HepG2 (cell line): ENCODE data around the gene IFT172. TPM values are rescaled to one million over a fixed set of nuclear protein-coding genes. Genes with fewer than 3 reads are reported as not detected.

ENCODE experiments used
- ATAC-seq: fragments of 200-7000 bp; cut with Tn5 transposase; 3 replicates; pipeline ENCODE4 v1.9.1; 2020; ENCODE audit warnings: mild to moderate bottlenecking, moderate library complexity
- BruUV-seq: library from RNA; stranded (reverse); fragments of 400-500 nt; replicated peaks from 2 replicates; lab custom pipeline; 2021; lab: Mats Ljungman, UMichigan
- CTCF ChIA-PET: fragments of 300-600 bp; formaldehyde crosslinking; extraction: SDS; loops from one replicate; lab custom pipeline; 2021; ENCODE audit warnings: low total read pairs, inconsistent platforms, low intra/inter-chr PET ratio; lab: Yijun Ruan, JAX
- POLR2A ChIA-PET: fragments of 350-600 bp; sonication (Branson Sonifier 250); formaldehyde crosslinking; loops from one replicate; lab custom pipeline; 2020; ENCODE audit warnings: antibody characterized with exemption, inconsistent platforms; lab: Yijun Ruan, JAX
- DNase-seq: peaks from one replicate; pipeline ENCODE4 v3.0.0-alpha.2; 2015; ENCODE audit warnings: low spot score
- FAIRE-seq: peaks from 3 replicates; lab custom pipeline; 2011; peaks lifted over from hg19 to GRCh38; lab: Jason Lieb, UNC
- H2AFZ ChIP-seq: one replicate; pipeline ENCODE4 v1.6.1; 2011; ENCODE audit warnings: low read length, inconsistent platforms
- H3K27ac ChIP-seq: fragments of 300-600 bp; 3 replicates; pipeline ENCODE4 v1.8.0; 2011; ENCODE audit warnings: mixed run types, mild to moderate bottlenecking, mixed read lengths, low read length, inconsistent platforms; ENCODE audit not compliant: insufficient read depth; ENCODE audit errors: extremely low read length
- H3K27me3 ChIP-seq, 2 experiments: fragments of 200-600 bp in 1 of 2; 2 replicates in 1 of 2; 3 replicates in 1 of 2; pipeline versions ENCODE4 v1.6.0 to v1.8.0; 2011; ENCODE audit warnings: low read length in 2 of 2, mild to moderate bottlenecking in 2 of 2, moderate library complexity in 2 of 2, inconsistent platforms in 1 of 2; ENCODE audit not compliant: insufficient read depth in 2 of 2, control insufficient read depth in 1 of 2
- H3K36me3 ChIP-seq, 2 experiments: fragments of 200-600 bp in 1 of 2; replicated peaks in 1 of 2; 2 replicates in 1 of 2; 3 replicates in 1 of 2; pipeline versions ENCODE4 v1.5.1 to v1.8.0; 2011; ENCODE audit warnings: low read length in 2 of 2, inconsistent platforms in 1 of 2; ENCODE audit not compliant: insufficient read depth in 2 of 2, control insufficient read depth in 1 of 2
- H3K4me1 ChIP-seq: 2 replicates; pipeline ENCODE4 v1.5.1; 2012; ENCODE audit warnings: low read length, inconsistent platforms; ENCODE audit not compliant: insufficient read depth
- H3K4me2 ChIP-seq: 2 replicates; pipeline ENCODE4 v1.6.0; 2011; ENCODE audit warnings: low read depth, low read length, inconsistent platforms
- H3K4me3 ChIP-seq, 3 experiments: fragments of 200-600 bp in 1 of 3; sonication (generic), shearing (Covaris generic) in 1 of 3; replicated peaks in 1 of 3; 2 replicates each; pipeline ENCODE4 v1.5.1; 2011 to 2016; ENCODE audit warnings: low read length in 3 of 3, inconsistent platforms in 2 of 3, low read depth in 2 of 3, mild to moderate bottlenecking in 2 of 3, control low read depth in 1 of 3, mixed read lengths in 1 of 3; ENCODE audit not compliant: insufficient read depth in 1 of 3
- H3K79me2 ChIP-seq: one replicate; pipeline ENCODE4 v1.6.1; 2011; ENCODE audit warnings: low read length, inconsistent platforms; ENCODE audit not compliant: insufficient read depth
- H3K9ac ChIP-seq: 2 replicates; pipeline ENCODE4 v1.6.0; 2011; ENCODE audit warnings: mild to moderate bottlenecking, low read depth, low read length, inconsistent platforms; ENCODE audit not compliant: insufficient read depth
- H3K9me3 ChIP-seq: 2 replicates; pipeline ENCODE4 v1.5.1; 2012; ENCODE audit warnings: mild to moderate bottlenecking, low read length
- H4K20me1 ChIP-seq: 2 replicates; pipeline ENCODE4 v1.6.0; 2011; ENCODE audit warnings: inconsistent platforms, mild to moderate bottlenecking, low read length, moderate library complexity; ENCODE audit not compliant: insufficient read depth
- AGO1 ChIP-seq: fragments of 200-400 bp; formaldehyde crosslinking; IDR thresholded peaks from 2 replicates; pipeline ENCODE4 v1.6.1; 2017; ENCODE audit warnings: mild to moderate bottlenecking, low read depth, low read length, moderate library complexity; ENCODE audit not compliant: poor library complexity, severe bottlenecking
- POLR2G ChIP-seq: fragments of 200-400 bp; formaldehyde crosslinking; IDR thresholded peaks from 2 replicates; pipeline ENCODE4 v1.6.1; 2018; ENCODE audit warnings: mild to moderate bottlenecking, low read depth, low read length, moderate library complexity
- ZBTB38 ChIP-seq: sonication (generic); formaldehyde crosslinking; IDR thresholded peaks from 2 replicates; pipeline ENCODE4 v1.5.1; 2020; ENCODE audit warnings: mild to moderate bottlenecking, missing genetic modification reagents
- ZNF180 ChIP-seq: sonication (generic); formaldehyde crosslinking; IDR thresholded peaks from 2 replicates; pipeline ENCODE4 v1.4.0; 2020; ENCODE audit warnings: low read depth, missing genetic modification reagents, borderline replicate concordance
- ZNF317 ChIP-seq: sonication (generic); formaldehyde crosslinking; IDR thresholded peaks from 2 replicates; pipeline ENCODE4 v1.5.0; 2020; ENCODE audit warnings: mild to moderate bottlenecking, missing genetic modification reagents
- ZNF7 ChIP-seq: IDR thresholded peaks from 2 replicates; pipeline ENCODE4 v1.6.1; 2016; ENCODE audit warnings: missing biosample characterization, missing genetic modification reagents
- ZNF776 ChIP-seq: sonication (generic); formaldehyde crosslinking; IDR thresholded peaks from 2 replicates; pipeline ENCODE4 v1.4.0; 2020; ENCODE audit warnings: mild to moderate bottlenecking, missing genetic modification reagents
- WGBS: methylation state at CpG from one replicate; pipeline ENCODE4 v1.1.6; 2017; ENCODE audit warnings: low lambda C conversion rate; 5-methylcytosine and 5-hydroxymethylcytosine counted together
- in situ Hi-C: cut with HindIII; loops from 2 replicates; pipeline ENCODE4 v1.10.0; 2017; ENCODE audit warnings: low pct_unique_long_range_greater_than_20kb; ENCODE audit not compliant: extremely low pct_ligation_motif_present
- intact Hi-C: fragments of 100-400 bp; cut with micrococcal nuclease; formaldehyde crosslinking; loops from one replicate; pipeline ENCODE4 v1.10.0; 2022; ENCODE audit not compliant: unreplicated experiment
- polyA plus RNA-seq, 8 experiments: library from polyadenylated mRNA; depleted of rRNA in 3 of 8; stranded (reverse) in 7 of 8; unstranded in 1 of 8; fragments of >200 nt; fragmentation: Illumina TruSeq in 4 of 8; extraction: Trizol in 4 of 8; gene quantifications; 2 replicates each; pipeline versions ENCODE4 v1.2.1 to v1.2.3, GENCODE V29; 2011 to 2016; ENCODE audit warnings: low read depth in 4 of 8, missing spikeins in 1 of 8, mixed read lengths in 1 of 8; ENCODE audit not compliant: insufficient read depth in 1 of 8
- total RNA-seq, 5 experiments: library from RNA; depleted of rRNA; stranded (reverse); fragments of >200 nt; fragmentation: Illumina TruSeq; extraction: Trizol; gene quantifications; 2 replicates each; pipeline ENCODE4 v1.2.3, GENCODE V29; 2016; ENCODE audit warnings: low read depth in 1 of 5
- TF ChIP-seq, protein P1 (sequence below): sonication (generic); formaldehyde crosslinking; IDR thresholded peaks from 2 replicates; pipeline ENCODE4 v1.4.0; 2020; ENCODE audit warnings: missing genetic modification reagents
- TF ChIP-seq, protein P2 (sequence below): sonication (generic); formaldehyde crosslinking; IDR thresholded peaks from 2 replicates; pipeline ENCODE4 v1.5.1; 2020; ENCODE audit warnings: mild to moderate bottlenecking, missing genetic modification reagents, moderate library complexity
- TF ChIP-seq, protein P3 (sequence below): sonication (generic); formaldehyde crosslinking; IDR thresholded peaks from 2 replicates; pipeline ENCODE4 v1.4.0; 2020; ENCODE audit warnings: missing genetic modification reagents

Gene IFT172
- total and polyA plus RNA-seq, 2 of the 13 experiments (the other 11 are each of a cell fraction or from before 2014, with no cell fraction given) = 21.6 to 35.7 TPM

DNA sequence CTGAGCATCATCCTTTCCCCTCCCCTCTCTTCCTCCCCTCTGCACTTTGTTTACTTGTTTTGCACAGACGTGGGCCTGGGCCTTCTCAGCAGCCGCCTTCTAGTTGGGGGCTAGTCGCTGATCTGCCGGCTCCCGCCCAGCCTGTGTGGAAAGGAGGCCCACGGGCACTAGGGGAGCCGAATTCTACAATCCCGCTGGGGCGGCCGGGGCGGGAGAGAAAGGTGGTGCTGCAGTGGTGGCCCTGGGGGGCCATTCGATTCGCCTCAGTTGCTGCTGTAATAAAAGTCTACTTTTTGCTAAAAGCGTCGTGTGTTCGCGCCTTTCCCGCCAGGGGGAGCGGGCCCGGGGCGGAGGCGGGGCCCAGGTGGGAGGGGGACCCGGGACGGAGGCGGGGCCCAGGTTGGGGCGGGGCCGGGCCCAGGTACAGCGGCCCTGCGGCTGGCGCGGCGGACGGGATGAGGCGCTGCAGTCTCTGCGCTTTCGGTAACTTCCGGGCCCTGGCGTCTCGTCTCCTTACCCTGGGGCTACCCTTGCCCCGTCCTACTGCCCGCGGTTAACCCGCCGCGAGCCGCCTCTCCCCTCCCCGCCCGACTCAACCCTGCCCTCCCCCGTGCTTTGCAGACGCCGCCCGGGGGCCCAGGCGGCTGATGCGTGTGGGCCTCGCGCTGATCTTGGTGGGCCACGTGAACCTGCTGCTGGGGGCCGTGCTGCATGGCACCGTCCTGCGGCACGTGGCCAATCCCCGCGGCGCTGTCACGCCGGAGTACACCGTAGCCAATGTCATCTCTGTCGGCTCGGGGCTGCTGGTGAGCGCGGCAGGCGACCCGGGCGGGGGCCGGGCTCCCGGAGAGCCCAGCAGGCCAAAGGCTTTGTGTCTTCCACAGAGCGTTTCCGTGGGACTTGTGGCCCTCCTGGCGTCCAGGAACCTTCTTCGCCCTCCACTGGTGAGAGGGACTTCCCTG, 47.3 kb downstream of the IFT172 start, which contains the start of gene KRTCAP3:
Gene KRTCAP3 (plus strand): TSS at position 424 of the 962 bp plus-strand sequence. CDS start 32 bp downstream, at position 456.
- ChIA-PET POLR2A (interaction anchor here (0.8 to 1.2 kb wide), 2 partner anchors 12 kb away, joined by 3 to 11 read pairs; partner anchors contain the start of gene NRBP1), CTCF (no interaction called here)
- Histone ChIP-seq H3K36me3 (peaks cover 19 to 49% of the 10 kb centered on the region in 2 experiments), H3K4me1 (no peaks in the 10 kb centered on the region), H3K27me3 (no peaks in the 10 kb centered on the region), H3K4me3 (no peak within 1 kb of the TSS), H4K20me1 (no peaks in the 10 kb centered on the region), H3K79me2 (no peaks in the 10 kb centered on the region), H3K4me2 (no peak within 1 kb of the TSS), H3K9ac (no peak within 1 kb of the TSS), H3K9me3 (no peaks in the 10 kb centered on the region), H3K27ac (no peak within 1 kb of the TSS), H2AFZ (no peak within 1 kb of the TSS)
- ATAC-seq = peak; percentile 10
- 96% methylated on average over 77 of the region's 80 CpGs for WGBS
- intact Hi-C loops (no loop called here), in situ Hi-C loops (no loop called here)
- no peak for DNase-seq
- no TSS peak for BruUV-seq
- FAIRE-seq = no peak
- TF ChIP-seq ZNF317 (CRISPR knock-in tag) (no peak), ZNF180 (CRISPR knock-in tag) (no peak), ZNF7 (CRISPR knock-in tag) (no peak), AGO1 (peak; percentile 54), ZNF776 (CRISPR knock-in tag) (0 out of 2 replicates have a peak, but pooled peaks have one; percentile 34), POLR2G (peak; percentile 44), ZBTB38 (CRISPR knock-in tag) (0 out of 2 replicates have a peak, but pooled peaks have one; percentile 33)
- TF ChIP-seq, protein P1, sequence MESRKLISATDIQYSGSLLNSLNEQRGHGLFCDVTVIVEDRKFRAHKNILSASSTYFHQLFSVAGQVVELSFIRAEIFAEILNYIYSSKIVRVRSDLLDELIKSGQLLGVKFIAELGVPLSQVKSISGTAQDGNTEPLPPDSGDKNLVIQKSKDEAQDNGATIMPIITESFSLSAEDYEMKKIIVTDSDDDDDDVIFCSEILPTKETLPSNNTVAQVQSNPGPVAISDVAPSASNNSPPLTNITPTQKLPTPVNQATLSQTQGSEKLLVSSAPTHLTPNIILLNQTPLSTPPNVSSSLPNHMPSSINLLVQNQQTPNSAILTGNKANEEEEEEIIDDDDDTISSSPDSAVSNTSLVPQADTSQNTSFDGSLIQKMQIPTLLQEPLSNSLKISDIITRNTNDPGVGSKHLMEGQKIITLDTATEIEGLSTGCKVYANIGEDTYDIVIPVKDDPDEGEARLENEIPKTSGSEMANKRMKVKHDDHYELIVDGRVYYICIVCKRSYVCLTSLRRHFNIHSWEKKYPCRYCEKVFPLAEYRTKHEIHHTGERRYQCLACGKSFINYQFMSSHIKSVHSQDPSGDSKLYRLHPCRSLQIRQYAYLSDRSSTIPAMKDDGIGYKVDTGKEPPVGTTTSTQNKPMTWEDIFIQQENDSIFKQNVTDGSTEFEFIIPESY (CRISPR knock-in tag) = peak; percentile 4; the same call in 1 of the 2 replicates
- TF ChIP-seq, protein P2, sequence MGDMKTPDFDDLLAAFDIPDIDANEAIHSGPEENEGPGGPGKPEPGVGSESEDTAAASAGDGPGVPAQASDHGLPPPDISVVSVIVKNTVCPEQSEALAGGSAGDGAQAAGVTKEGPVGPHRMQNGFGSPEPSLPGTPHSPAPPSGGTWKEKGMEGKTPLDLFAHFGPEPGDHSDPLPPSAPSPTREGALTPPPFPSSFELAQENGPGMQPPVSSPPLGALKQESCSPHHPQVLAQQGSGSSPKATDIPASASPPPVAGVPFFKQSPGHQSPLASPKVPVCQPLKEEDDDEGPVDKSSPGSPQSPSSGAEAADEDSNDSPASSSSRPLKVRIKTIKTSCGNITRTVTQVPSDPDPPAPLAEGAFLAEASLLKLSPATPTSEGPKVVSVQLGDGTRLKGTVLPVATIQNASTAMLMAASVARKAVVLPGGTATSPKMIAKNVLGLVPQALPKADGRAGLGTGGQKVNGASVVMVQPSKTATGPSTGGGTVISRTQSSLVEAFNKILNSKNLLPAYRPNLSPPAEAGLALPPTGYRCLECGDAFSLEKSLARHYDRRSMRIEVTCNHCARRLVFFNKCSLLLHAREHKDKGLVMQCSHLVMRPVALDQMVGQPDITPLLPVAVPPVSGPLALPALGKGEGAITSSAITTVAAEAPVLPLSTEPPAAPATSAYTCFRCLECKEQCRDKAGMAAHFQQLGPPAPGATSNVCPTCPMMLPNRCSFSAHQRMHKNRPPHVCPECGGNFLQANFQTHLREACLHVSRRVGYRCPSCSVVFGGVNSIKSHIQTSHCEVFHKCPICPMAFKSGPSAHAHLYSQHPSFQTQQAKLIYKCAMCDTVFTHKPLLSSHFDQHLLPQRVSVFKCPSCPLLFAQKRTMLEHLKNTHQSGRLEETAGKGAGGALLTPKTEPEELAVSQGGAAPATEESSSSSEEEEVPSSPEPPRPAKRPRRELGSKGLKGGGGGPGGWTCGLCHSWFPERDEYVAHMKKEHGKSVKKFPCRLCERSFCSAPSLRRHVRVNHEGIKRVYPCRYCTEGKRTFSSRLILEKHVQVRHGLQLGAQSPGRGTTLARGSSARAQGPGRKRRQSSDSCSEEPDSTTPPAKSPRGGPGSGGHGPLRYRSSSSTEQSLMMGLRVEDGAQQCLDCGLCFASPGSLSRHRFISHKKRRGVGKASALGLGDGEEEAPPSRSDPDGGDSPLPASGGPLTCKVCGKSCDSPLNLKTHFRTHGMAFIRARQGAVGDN (CRISPR knock-in tag) = peak; percentile 3; the same call in 1 of the 2 replicates
- TF ChIP-seq, protein P3, sequence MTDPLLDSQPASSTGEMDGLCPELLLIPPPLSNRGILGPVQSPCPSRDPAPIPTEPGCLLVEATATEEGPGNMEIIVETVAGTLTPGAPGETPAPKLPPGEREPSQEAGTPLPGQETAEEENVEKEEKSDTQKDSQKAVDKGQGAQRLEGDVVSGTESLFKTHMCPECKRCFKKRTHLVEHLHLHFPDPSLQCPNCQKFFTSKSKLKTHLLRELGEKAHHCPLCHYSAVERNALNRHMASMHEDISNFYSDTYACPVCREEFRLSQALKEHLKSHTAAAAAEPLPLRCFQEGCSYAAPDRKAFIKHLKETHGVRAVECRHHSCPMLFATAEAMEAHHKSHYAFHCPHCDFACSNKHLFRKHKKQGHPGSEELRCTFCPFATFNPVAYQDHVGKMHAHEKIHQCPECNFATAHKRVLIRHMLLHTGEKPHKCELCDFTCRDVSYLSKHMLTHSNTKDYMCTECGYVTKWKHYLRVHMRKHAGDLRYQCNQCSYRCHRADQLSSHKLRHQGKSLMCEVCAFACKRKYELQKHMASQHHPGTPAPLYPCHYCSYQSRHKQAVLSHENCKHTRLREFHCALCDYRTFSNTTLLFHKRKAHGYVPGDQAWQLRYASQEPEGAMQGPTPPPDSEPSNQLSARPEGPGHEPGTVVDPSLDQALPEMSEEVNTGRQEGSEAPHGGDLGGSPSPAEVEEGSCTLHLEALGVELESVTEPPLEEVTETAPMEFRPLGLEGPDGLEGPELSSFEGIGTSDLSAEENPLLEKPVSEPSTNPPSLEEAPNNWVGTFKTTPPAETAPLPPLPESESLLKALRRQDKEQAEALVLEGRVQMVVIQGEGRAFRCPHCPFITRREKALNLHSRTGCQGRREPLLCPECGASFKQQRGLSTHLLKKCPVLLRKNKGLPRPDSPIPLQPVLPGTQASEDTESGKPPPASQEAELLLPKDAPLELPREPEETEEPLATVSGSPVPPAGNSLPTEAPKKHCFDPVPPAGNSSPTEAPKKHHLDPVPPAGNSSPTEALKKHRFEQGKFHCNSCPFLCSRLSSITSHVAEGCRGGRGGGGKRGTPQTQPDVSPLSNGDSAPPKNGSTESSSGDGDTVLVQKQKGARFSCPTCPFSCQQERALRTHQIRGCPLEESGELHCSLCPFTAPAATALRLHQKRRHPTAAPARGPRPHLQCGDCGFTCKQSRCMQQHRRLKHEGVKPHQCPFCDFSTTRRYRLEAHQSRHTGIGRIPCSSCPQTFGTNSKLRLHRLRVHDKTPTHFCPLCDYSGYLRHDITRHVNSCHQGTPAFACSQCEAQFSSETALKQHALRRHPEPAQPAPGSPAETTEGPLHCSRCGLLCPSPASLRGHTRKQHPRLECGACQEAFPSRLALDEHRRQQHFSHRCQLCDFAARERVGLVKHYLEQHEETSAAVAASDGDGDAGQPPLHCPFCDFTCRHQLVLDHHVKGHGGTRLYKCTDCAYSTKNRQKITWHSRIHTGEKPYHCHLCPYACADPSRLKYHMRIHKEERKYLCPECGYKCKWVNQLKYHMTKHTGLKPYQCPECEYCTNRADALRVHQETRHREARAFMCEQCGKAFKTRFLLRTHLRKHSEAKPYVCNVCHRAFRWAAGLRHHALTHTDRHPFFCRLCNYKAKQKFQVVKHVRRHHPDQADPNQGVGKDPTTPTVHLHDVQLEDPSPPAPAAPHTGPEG (CRISPR knock-in tag) = no peak
